ENCODE measurements around the gene ZBED4. TPM values are rescaled to one million over a fixed set of nuclear protein-coding genes. Genes with fewer than 3 reads are reported as not detected.
A peak's percentile ranks its signal among the peaks of the same experiment; 100 is the strongest.

ZBED4 gene
- total and polyA plus RNA-seq, 2 of the 13 experiments (the other 11 are each of a cell fraction or from before 2014, with no cell fraction given) = 5.4 to 9.6 TPM

DNA sequence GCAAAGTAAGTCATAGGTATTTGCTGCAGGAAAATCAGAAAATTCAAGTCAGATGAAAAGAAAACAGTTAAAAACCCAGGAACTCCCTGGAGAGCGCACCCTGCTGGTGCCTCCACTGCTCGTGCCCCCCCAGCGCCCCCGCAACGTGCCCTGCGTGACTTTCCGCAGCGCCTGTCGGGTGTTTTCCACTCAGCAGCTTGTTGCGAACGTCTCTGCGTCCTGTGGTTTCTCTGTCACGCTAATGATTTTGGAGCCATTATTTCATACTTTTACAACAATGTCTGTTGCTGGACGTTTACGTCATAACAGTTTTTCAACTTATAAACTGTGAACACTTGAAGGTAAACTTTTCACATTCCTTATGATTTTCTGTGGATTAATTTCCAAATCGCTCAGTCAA lies 69.8 kb downstream of the ZBED4 start:
- CTCF ChIA-PET (ENCODE audit: low intra/inter-chr PET ratio, low total read pairs) = no interaction called here
- Histone ChIP-seq H3K36me3 (replicated peaks in 1 of 2; ENCODE audit: control insufficient read depth in 1 of 2, insufficient read depth in 2 of 2, low read length in 2 of 2) (peaks cover 0 to 10% of the 10 kb centered on the region in 2 experiments; a peak in 3 of 5 replicates), H3K79me2 (ENCODE audit: insufficient read depth, low read length) (peaks cover 3% of the 10 kb centered on the region), H3K4me3 (replicated peaks in 1 of 3; ENCODE audit: insufficient read depth in 1 of 3, low read depth in 2 of 3, low read length in 3 of 3) (no peak overlapping the region), H3K27ac (ENCODE audit: extremely low read length, insufficient read depth, low read length) (no peak overlapping the region), H3K9ac (ENCODE audit: insufficient read depth, low read depth, low read length) (no peak overlapping the region), H3K4me2 (ENCODE audit: low read depth, low read length) (no peak overlapping the region), H4K20me1 (ENCODE audit: insufficient read depth, low read length) (no peaks in the 10 kb centered on the region), H3K9me3 (ENCODE audit: low read length) (no peaks in the 10 kb centered on the region), H3K27me3 (ENCODE audit: control insufficient read depth in 1 of 2, insufficient read depth in 2 of 2, low read length in 2 of 2) (no peaks in the 10 kb centered on the region), H3K4me1 (ENCODE audit: insufficient read depth, low read length) (peaks cover 15% of the 10 kb centered on the region), H2AFZ (ENCODE audit: low read length) (no peak overlapping the region)
- DNase-seq (ENCODE audit: low spot score) (no peak), FAIRE-seq (no peak), ATAC-seq (no peak)
- in situ Hi-C loops (cut with HindIII; ENCODE audit: extremely low pct_ligation_motif_present, low pct_unique_long_range_greater_than_20kb) = loop anchor here (5.0 kb wide), 1 partner anchor 156 kb away; no protein-coding TSS in a partner anchor
- TF ChIP-seq ZNF850 (CRISPR knock-in tag; conservative IDR thresholded peaks at IDR 0.05) (no peak), TOE1 (CRISPR knock-in tag; IDR thresholded peaks at IDR 0.05) (no peak), ZNF430 (CRISPR knock-in tag; IDR thresholded peaks at IDR 0.05) (no peak), ZBTB33 (CRISPR knock-in tag; IDR thresholded peaks at IDR 0.05) (peak; percentile 78), ZNF101 (CRISPR knock-in tag; IDR thresholded peaks at IDR 0.05; ENCODE audit: borderline replicate concordance, low read depth) (no peak), ZNF274 (CRISPR knock-in tag; IDR thresholded peaks at IDR 0.05) (no peak), ZNF740 (CRISPR knock-in tag; IDR thresholded peaks at IDR 0.05) (0 out of 2 replicates have a peak, but pooled peaks have one; percentile 70), NFKBIZ (CRISPR knock-in tag; IDR thresholded peaks at IDR 0.05) (no peak), ZNF615 (CRISPR knock-in tag; IDR thresholded peaks at IDR 0.05; ENCODE audit: borderline replicate concordance) (no peak), TARDBP (CRISPR knock-in tag; IDR thresholded peaks at IDR 0.05) (no peak), PATZ1 (CRISPR knock-in tag; IDR thresholded peaks at IDR 0.05) (peak; percentile 78)
- TF ChIP-seq, protein P1, sequence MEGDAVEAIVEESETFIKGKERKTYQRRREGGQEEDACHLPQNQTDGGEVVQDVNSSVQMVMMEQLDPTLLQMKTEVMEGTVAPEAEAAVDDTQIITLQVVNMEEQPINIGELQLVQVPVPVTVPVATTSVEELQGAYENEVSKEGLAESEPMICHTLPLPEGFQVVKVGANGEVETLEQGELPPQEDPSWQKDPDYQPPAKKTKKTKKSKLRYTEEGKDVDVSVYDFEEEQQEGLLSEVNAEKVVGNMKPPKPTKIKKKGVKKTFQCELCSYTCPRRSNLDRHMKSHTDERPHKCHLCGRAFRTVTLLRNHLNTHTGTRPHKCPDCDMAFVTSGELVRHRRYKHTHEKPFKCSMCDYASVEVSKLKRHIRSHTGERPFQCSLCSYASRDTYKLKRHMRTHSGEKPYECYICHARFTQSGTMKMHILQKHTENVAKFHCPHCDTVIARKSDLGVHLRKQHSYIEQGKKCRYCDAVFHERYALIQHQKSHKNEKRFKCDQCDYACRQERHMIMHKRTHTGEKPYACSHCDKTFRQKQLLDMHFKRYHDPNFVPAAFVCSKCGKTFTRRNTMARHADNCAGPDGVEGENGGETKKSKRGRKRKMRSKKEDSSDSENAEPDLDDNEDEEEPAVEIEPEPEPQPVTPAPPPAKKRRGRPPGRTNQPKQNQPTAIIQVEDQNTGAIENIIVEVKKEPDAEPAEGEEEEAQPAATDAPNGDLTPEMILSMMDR (CRISPR knock-in tag; IDR thresholded peaks at IDR 0.05) = peak; percentile 31; the same call in 1 of the 2 replicates
- POLR2A ChIA-PET = no interaction called here
- intact Hi-C loops (cut with micrococcal nuclease; ENCODE audit: unreplicated experiment) = no loop called here
- 93% methylated on average over 16 of the region's 16 CpGs for WGBS (ENCODE audit: low lambda C conversion rate)
- no TSS peak for BruUV-seq (replicated peaks)

Measured in HepG2 (cell line).